ENCODE data around the gene MTMR3. TPM values are rescaled to one million over a fixed set of nuclear protein-coding genes. Genes with fewer than 3 reads are reported as not detected.

MTMR3 gene
- total RNA-seq, 3 donors from 2014 or later: 57.0 to 90.0 (median 67.2) TPM

DNA sequence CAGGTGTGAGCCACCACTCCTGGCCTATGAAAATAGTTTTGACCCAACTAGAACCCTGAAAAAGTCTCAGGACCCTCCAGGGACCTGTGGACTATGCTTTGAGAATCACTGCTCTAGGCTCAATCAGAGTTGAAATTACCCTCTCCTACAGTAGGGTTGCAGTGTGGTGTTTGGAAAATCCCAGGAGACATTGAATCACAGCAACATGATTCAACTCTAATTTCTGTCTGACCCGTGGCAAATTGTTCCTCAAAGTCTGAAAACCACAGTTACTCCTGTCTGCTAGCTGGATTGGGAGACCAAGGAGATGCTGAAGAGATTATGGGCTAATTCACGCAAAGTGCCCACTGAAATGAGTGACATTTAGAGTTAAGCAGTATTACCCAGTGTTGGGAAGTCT is 5.4 kb upstream of the MTMR3 start:
- no peaks in the 10 kb centered on the region for H3K4me1 ChIP-seq
- H3K36me3 ChIP-seq: no peaks in the 10 kb centered on the region
- no peak overlapping the region for H3K27ac ChIP-seq
- no peak for DNase-seq (ENCODE audit: low spot score in 2 of 2)
- intact Hi-C loops (cut with DNase I; ENCODE audit: low total_unique reads): no loop called here
- H3K9me3 ChIP-seq: no peaks in the 10 kb centered on the region
- H3K27me3 ChIP-seq: no peaks in the 10 kb centered on the region
- TF ChIP-seq POLR2A (IDR thresholded peaks at IDR 0.05): no peak
- no peak for TF ChIP-seq POLR2AphosphoS5 (IDR thresholded peaks at IDR 0.05)
- TF ChIP-seq, protein P1, sequence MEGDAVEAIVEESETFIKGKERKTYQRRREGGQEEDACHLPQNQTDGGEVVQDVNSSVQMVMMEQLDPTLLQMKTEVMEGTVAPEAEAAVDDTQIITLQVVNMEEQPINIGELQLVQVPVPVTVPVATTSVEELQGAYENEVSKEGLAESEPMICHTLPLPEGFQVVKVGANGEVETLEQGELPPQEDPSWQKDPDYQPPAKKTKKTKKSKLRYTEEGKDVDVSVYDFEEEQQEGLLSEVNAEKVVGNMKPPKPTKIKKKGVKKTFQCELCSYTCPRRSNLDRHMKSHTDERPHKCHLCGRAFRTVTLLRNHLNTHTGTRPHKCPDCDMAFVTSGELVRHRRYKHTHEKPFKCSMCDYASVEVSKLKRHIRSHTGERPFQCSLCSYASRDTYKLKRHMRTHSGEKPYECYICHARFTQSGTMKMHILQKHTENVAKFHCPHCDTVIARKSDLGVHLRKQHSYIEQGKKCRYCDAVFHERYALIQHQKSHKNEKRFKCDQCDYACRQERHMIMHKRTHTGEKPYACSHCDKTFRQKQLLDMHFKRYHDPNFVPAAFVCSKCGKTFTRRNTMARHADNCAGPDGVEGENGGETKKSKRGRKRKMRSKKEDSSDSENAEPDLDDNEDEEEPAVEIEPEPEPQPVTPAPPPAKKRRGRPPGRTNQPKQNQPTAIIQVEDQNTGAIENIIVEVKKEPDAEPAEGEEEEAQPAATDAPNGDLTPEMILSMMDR (IDR thresholded peaks at IDR 0.05): no peak
- H3K4me3 ChIP-seq: no peak overlapping the region

DNA sequence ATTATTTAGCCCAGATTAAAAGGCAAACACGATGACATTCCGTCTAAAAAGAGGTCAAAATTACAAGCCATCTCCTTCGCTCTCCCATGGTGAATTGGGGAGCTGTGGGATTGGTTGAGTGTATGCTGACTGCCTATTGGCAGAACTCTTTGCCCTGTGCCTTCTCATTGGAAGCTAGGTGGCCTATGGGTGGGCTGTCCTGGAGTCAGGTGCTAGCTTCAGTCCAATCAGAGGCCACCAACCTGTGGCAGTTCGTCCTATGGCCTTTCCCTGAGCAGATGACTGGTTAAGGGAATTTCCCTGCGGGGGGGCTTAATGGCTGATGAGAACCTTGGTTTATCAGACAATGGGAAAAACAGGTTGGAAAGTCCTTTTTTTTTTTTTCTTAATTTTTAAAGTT is 3.2 kb upstream of the MTMR3 start:
- TF ChIP-seq POLR2AphosphoS5 (IDR thresholded peaks at IDR 0.05) (no peak), POLR2A (IDR thresholded peaks at IDR 0.05) (no peak)
- TF ChIP-seq, protein P1 (IDR thresholded peaks at IDR 0.05): no peak
- intact Hi-C loops (cut with DNase I; ENCODE audit: low total_unique reads): no loop called here

DNA sequence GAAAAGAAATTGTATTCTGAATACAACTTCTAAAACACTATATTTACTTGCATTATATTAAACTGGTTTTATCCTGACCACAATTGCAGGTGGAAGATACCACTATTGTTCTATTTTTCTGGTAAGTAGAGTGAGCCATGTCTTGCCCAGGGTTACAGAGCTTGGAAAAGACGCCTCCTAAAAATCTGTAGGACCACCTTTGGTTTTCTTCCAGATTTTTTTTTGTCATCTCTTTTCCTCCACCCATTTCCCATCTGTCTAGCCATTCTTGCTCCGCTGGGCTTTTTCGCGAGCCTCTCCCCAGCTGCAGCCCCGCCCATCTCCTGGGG is 294 bp upstream of the MTMR3 start:
- Histone ChIP-seq H3K27ac (peak overlapping the region; percentile 94 to 98), H3K9me3 (no peaks in the 10 kb centered on the region), H3K36me3 (no peaks in the 10 kb centered on the region), H3K27me3 (no peaks in the 10 kb centered on the region), H3K4me1 (peaks cover 0 to 8% of the 10 kb centered on the region in 2 donors), H3K4me3 (peak overlapping the region; percentile 86 to 99 (median 95))
- TF ChIP-seq POLR2A (IDR thresholded peaks at IDR 0.05) (no peak), POLR2AphosphoS5 (IDR thresholded peaks at IDR 0.05) (no peak)
- TF ChIP-seq, protein P1 (IDR thresholded peaks at IDR 0.05): no peak
- intact Hi-C loops (cut with DNase I; ENCODE audit: low total_unique reads): no loop called here
- DNase-seq (ENCODE audit: low spot score in 2 of 2): no peak

More for the DNA sequence above, 3.2 kb upstream of the MTMR3 start:
- DNase-seq (ENCODE audit: low spot score in 2 of 2): no peak
- H3K4me1 ChIP-seq: no peaks in the 10 kb centered on the region
- H3K27ac ChIP-seq: no peak overlapping the region
- H3K27me3 ChIP-seq: no peaks in the 10 kb centered on the region
- no peak overlapping the region for H3K4me3 ChIP-seq
- no peaks in the 10 kb centered on the region for H3K36me3 ChIP-seq
- no peaks in the 10 kb centered on the region for H3K9me3 ChIP-seq

DNA sequence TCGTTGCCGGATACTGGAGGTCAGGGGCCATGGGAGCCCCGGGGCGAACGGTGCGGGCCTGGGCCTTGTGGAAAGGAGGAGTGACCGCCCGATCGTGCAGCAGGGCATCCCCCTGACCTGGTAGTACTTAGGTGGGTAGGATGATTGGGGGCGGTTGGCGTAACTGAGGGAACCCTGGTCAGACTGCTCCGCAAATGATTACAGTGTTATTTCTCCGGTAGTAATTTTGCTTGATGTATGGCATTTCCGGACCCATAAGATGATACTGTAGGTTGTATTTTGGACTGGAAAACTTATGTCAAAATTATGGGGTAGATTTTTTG is 762 bp downstream of the MTMR3 start:
- peaks cover 0 to 8% of the 10 kb centered on the region in 2 donors for H3K4me1 ChIP-seq
- no peak for DNase-seq (ENCODE audit: low spot score in 2 of 2)
- peak overlapping the region; percentile 94 to 98 for H3K27ac ChIP-seq
- no peaks in the 10 kb centered on the region for H3K27me3 ChIP-seq
- intact Hi-C loops (cut with DNase I; ENCODE audit: low total_unique reads): no loop called here
- H3K4me3 ChIP-seq: peak overlapping the region; percentile 86 to 99 (median 95)
- no peaks in the 10 kb centered on the region for H3K9me3 ChIP-seq
- H3K36me3 ChIP-seq: no peaks in the 10 kb centered on the region
- TF ChIP-seq, protein P1 (IDR thresholded peaks at IDR 0.05): no peak
- TF ChIP-seq POLR2AphosphoS5 (IDR thresholded peaks at IDR 0.05) (no peak), POLR2A (IDR thresholded peaks at IDR 0.05) (no peak)

DNA sequence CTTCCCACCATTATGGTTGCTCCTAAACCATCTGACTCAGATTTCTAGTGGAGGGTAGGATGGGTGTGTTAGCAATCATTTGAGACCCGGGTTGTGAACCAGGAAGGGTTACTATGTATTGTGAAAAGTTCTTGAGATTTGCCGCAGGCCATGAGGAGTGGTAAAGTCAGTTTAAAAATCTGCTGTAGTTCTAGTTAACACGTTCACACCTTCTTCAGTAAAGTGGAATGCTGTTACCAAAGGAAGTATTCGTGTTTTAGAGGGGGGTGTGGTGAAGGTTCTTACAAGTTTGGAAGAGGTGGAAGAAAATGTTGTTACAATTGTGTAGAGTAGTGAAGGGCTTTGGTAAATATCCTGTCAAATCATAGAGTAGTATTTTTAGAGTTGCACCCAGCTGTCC is 2.6 kb downstream of the MTMR3 start:
- TF ChIP-seq, protein P1 (IDR thresholded peaks at IDR 0.05): no peak
- TF ChIP-seq POLR2AphosphoS5 (IDR thresholded peaks at IDR 0.05) (no peak), POLR2A (IDR thresholded peaks at IDR 0.05) (no peak)
- DNase-seq (ENCODE audit: low spot score in 2 of 2): no peak
- Histone ChIP-seq H3K27me3 (no peaks in the 10 kb centered on the region), H3K4me3 (peak overlapping the region in 1 of 3 donors; percentile 20), H3K4me1 (peaks cover 0 to 8% of the 10 kb centered on the region in 2 donors), H3K36me3 (no peaks in the 10 kb centered on the region), H3K9me3 (no peaks in the 10 kb centered on the region), H3K27ac (no peak overlapping the region)
- intact Hi-C loops (cut with DNase I; ENCODE audit: low total_unique reads): no loop called here

Measured in breast epithelium (tissue), 4 donors.